Limb (tissue), 2 donors: Measurements from ENCODE around the gene RAC3.

Experiments used
- DNase-seq, 2 donors: peaks; one replicate each; pipeline ENCODE4 v3.0.0-alpha.2; 2016; ENCODE audit errors: extremely low spot score in 2 of 2

RAC3 gene

DNA sequence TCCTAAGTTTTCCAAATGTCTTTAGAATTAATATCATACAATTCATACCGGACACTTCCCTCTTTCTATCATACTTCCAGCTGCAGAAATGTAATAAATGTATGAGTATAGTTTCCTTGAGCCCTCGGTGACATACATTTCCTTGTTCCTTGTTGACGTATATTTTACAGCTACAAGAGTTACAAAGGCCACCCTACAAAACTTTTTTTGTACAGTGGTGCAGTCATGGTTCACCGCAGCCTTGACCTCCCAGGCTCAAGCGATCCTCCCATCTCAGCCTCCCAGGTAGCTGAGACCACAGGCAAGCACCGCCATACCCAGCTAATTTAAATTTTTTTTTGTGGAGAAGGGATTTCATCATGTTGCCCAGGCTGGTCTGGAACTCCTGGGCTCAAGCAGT lies 41.3 kb downstream of the RAC3 start:
- no peak for DNase-seq

DNA sequence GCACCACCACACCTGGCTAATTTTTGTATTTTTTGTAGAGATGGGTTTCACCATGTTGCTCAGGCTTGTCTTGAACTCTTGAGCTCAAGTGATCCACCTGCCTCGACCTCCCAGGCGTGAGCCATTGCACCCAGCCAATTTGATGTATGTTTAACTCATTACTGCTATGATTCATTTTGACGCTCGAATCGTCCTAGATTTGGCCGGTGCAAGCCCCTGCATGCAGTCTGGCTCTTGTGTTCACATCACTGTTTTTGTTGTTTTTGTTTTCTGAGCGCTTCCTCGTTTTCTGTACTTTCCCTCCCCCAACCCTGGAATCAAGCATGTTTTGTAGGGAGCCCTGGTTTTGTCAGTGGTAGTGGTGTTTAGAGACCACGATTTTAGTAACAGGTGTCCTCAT lies 42.0 kb downstream of the RAC3 start:
- DNase-seq = no peak

DNA sequence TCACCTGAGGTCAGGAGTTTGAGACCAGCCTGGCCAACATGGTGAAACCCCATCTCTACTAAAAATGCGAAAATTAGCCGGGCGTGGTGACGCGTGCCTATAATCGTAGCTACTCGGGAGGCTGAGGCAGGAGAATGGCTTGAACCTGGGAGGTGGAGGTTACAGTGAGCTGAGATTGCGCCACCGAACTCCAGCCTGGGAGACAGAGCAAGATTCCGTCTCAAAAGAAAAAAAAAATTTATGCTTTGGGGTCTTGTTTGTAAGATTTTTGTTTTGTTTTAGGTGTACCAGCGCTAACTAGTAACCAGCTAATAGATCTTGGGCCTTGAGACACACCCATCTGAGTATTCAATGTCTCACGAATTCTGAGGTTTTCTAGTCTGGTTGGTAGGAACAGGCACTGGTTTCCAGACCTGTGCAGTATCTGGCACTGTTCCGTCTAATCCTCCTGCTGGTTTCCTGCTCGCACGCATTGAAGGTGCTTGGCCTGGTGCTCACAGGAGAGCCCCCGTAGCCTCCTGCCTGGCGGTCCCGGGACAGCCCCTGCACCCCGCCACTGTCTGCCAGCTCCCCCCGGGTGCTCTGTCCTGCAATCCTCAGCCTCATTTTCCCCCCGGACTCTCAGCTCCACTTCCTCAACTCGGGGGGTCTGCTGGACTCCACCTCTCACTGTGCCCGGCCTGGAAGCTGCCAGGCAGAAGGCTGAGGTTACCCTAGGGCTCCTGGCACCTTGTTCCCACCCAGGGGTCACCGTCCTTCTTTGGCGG lies 44.7 kb downstream of the RAC3 start:
- no peak for DNase-seq

DNA sequence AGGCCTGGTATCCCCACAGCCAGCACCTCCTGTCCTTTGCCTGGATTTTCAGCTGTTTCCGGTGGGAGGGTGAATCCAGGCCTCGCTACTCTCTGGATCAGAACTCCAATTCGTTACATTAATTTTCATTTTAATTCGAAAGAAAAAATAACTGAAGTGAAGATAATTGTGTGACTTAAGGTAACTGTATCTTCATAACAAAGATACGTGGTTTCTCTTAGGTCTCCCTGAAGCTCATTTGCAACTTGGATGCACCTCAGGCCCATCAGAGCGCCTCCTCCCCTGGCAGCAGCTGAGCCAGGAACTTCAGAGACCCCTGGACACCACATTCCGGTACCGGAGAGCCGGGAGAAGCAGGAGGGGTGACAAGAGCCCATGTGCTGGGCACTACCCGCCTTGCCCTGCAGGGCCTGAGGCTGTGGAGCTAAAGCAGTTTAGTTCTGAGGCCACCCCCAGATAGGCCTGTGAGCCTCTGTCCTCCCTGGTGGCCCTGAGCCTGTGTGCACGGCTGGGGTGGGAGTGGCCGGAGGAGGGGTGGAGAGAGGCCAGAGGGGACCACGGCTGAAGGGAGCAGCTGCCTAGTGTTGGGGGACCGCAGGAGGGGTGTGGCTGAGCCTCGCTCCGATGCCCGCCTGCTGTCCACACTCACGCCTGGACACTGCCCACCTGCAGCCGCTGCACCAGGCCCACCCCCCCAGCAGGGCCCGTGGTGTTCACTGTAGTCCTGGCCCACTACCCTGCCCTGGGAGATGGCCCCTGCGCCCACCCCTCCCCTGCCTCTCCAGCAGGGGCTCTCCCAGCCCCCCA lies 45.5 kb downstream of the RAC3 start:
- DNase-seq = no peak

DNA sequence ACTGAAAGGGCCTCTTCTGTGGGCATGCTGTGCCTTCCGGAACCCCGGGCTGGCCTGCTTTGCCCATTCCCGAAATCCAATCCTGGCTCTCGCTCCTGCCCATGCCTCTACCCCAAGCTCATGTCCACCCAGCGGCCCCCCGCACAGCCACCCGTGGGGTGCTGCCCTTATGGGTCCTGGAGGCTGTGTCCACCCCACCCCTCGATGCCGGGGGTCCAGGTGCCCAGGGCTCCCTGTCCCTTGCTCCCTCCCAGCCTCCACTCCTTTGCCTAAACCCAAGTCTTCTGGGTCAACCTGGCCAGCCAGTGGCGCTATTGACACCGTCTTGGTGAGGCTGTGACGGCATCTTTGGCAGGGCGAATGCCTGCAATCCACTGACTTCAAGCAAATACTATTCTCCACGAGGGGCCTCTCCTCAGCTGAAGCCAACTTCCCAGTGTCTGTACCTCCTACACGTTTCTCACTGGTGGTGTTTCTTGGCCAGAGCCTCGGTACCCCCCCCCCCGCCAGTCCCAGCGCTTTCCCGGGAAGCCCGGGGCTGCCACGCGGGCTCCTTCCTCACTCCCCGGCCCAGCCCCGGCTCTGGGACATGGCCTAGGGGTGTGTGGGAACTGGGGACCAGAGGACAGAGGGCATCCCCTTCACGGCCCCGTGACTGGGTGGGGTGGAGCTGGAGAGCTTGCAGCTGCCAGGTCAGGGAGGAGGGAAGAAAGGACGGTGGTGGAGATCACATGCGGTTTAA lies 46.3 kb downstream of the RAC3 start:
- no peak for DNase-seq

DNA sequence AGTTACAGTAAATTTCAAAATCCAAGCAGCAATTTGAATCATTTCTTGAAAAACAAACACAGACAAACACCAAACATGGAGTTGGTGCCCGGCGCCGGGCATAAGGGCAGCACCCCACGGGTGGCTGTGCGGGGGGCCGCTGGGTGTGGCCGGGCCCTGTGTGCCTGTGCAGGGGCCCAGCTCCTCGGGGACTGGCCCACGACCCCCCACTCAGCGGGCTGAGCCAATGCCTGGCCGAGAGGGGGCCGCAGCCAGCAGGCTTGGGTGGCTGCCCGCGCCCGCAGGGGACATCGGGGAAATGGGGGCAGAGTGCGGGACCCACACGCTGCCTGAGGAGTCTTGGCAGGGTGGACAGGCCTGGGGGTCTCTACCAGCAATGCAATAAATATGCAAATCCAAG lies 47.0 kb downstream of the RAC3 start:
- no peak for DNase-seq

DNA sequence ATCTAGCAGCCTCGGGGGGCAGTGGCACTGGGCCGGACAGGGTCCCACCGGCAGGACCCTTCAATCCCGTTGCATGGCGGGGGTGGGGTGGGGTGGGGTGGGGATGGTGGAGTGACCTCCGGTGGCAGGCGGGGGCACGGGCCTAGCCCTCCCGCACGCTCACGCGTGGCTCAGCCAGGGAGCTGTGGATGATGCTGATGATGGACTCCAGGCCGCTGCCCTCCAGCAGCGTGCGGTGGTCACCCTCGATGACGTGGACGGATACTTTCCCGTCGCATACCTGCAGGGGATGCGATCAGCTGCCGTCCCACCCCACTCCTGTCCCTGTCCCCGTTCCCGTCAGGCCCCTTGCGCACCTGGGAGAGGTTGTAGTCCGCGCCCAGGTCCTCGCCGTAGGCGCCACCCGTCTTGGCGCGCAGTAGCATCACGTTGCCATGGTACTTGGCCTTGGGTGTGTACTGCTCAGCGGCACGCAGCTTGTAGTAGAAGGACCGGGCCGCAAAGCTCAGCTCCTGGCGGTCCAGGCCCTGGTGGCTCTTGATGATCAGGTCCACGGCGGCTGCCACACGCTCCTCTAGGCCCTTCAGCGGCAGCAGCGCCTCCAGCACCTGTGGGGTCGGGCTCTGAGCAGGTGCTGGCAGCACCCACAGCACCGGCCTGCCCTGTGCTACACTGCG lies 47.7 kb downstream of the RAC3 start:
- no peak for DNase-seq

DNA sequence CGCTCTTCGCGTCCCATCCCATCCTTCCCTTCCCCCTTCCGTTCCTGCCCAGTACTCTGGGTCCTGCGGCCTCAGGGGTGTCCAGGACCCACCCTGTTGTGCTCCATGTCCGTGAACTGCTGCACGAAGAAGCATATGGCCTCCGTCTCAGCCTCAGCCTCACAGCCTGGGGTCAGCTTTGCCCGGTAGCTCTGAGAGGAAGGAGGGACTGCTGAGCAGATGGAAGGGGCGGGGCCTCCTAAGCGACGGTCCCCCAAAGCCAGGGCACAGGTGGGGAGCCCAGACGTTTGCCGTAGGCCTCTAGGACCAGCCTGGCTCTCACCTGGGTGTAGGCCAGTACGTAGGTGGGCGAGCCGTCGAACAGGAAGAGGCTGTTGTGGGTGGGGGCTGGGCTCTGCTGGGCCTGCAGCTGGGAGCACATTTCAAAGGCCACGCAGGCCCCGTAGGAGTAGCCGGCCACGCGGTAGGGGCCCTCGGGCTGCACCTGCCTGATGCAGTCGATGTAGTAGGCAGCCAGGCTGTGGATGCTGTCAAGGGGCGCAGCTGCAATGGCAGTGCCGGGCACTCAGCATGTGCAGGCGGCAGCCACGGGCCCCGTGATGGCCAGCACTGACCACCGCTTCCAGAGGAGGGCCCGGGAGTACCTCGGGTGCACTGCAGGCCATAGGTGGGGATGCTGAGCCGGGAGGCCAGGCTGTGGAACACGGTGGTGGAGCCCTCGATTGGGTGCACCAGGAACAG lies 48.7 kb downstream of the RAC3 start:
- DNase-seq = no peak

DNA sequence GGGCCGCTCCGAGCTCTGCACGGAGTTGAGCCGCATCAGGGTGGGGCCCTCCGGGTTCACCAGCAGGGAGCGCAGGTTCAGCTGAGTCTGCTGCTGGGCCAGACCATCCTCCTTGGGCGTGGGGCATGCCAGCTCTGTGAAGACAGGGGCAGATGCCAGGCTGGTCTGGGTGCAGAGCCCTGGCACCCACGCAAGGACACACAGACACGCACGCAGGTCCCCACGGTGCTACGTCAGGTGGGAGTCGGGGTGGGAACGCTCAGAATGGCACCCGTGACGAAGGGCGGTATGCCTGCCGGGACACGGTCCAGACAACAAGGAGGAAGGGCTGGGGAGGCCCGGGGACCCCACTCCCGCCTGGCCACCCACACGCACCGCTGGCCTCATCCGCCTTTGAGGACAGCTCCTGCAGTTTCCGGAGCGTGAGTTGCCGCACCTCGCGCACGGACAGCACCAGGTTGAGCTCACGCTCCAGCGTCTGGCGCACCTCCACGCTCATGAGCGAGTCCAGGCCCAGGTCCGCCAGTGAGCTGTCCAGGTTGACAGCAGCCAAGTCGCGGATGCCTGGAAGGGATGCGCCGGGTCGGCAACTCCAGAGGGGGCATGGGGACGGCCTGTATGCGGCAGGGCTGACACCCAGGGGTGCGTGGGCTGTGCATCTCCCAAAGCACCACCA lies 49.4 kb downstream of the RAC3 start:
- DNase-seq = no peak

DNA sequence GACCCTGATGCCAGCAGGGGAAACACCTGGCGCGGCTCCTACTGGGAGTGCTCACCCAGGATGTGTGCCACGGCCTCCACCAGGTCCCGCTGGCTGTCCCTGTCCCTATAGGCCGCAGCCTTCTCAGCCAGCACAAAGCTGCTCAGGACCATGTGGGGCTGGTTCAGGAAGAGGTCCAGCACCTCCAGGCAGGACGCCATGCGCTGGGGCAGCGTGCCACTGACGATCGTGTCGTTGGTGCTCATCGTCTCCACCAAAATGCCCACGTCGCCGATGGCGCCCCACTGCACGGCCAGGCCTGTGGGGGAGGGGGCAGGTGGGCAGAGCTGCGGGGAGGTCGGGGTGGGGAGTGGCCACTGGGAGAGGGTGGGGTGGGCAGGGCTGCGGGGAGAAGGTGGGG lies 50.1 kb downstream of the RAC3 start:
- DNase-seq = no peak

DNA sequence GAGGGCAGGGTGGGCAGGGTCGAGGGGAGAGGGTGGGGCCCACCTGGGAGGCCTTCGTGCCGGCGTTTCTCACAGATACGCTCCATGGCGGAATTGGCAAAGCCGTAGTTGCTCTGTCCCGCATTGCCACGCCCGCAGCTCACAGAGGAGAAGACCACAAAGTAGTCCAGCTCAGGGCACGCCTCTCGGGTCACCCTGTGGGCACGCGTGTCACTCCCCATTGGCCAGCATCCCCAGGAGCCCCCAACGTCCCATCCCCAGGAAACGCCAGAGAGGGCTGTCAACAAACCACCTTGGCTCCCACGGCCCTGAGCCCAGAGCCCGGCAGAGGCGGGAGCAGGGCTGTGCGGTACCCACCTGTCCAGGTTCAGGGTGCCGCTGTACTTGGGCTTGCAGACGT lies 50.5 kb downstream of the RAC3 start:
- DNase-seq = no peak

DNA sequence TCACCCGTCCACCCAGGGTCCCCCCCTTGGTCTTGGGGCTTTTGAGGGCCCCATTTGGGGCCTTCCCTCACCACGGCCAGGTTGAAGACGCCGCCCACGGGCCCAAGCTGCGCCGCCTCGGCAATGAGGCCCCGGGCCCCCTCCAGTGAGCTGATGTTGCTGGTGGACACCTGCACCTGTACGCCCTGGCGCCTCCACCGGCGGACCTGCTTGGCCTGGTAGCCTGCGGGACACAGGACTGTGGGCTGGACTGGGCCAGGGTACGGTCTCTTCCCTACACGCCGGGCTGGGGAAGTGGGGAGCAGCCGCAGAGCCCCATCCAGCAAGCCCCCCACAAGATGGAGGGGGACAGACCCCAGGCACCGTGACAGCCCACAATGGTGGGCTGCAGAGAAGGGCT lies 51.0 kb downstream of the RAC3 start:
- no peak for DNase-seq

DNA sequence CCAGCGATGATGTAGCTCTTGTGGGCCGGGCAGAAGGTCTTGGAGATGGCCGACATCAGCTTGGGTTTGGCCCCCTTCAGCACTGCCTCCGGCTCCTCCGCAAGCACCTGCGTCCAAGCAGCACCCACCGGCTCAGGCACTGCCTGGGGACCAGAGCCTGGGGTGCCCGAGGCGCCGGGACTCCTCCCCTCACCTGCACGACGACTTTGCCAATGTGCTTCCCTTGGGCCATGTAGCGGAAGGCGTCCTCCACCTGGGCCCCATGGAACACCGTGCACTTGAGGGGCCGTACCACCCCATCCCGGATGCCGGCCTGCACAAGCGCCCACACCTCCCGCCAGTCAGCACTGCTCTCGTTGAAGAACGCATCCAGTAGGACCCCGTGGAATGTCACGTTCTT lies 51.5 kb downstream of the RAC3 start:
- DNase-seq = no peak
